Ishikawa (cell line): ENCODE data around the gene CADM2.

Source experiments
- CEBPB ChIP-seq: IDR thresholded peaks from 2 replicates; pipeline ENCODE4 v1.6.1; 2012
- CREB1 ChIP-seq: IDR thresholded peaks from 2 replicates; pipeline ENCODE4 v1.6.1; 2012; ENCODE audit warnings: low read depth
- EGR1 ChIP-seq: IDR thresholded peaks from 2 replicates; pipeline ENCODE4 v1.6.1; 2012
- EP300 ChIP-seq: IDR thresholded peaks from 2 replicates; pipeline ENCODE4 v1.6.1; 2012; ENCODE audit warnings: borderline replicate concordance
- FOXM1 ChIP-seq: IDR thresholded peaks from 2 replicates; pipeline ENCODE4 v1.6.1; 2012; ENCODE audit warnings: low read depth, borderline replicate concordance
- MAX ChIP-seq: IDR thresholded peaks from 2 replicates; pipeline ENCODE4 v1.6.1; 2012
- NFIC ChIP-seq: IDR thresholded peaks from 2 replicates; pipeline ENCODE4 v1.6.1; 2012
- RAD21 ChIP-seq: IDR thresholded peaks from 2 replicates; pipeline ENCODE4 v1.6.1; 2012; ENCODE audit warnings: low read depth
- REST ChIP-seq: IDR thresholded peaks from 2 replicates; pipeline ENCODE4 v1.6.1; 2012; ENCODE audit warnings: low read depth, mild to moderate bottlenecking
- TAF1 ChIP-seq: IDR thresholded peaks from 2 replicates; pipeline ENCODE4 v1.6.1; 2012; ENCODE audit warnings: low read depth, mild to moderate bottlenecking
- TCF12 ChIP-seq: IDR thresholded peaks from 2 replicates; pipeline ENCODE4 v1.6.1; 2012; ENCODE audit warnings: low read depth
- TEAD4 ChIP-seq: IDR thresholded peaks from 2 replicates; pipeline ENCODE4 v1.6.1; 2012
- USF1 ChIP-seq: IDR thresholded peaks from 2 replicates; pipeline ENCODE4 v1.6.1; 2012
- YY1 ChIP-seq: IDR thresholded peaks from 2 replicates; pipeline ENCODE4 v1.6.1; 2012; ENCODE audit warnings: low read depth
- ZBTB7A ChIP-seq: IDR thresholded peaks from 2 replicates; pipeline ENCODE4 v1.6.1; 2012; ENCODE audit warnings: low read depth

Gene CADM2

GRCh38 chr3:85271911-85272310 is 313.1 kb downstream of the CADM2 start:
- TF ChIP-seq YY1, result no peak
- no peak for TF ChIP-seq REST
- no peak for TF ChIP-seq CREB1
- no peak for TF ChIP-seq TCF12
- TF ChIP-seq TEAD4, result no peak
- TF ChIP-seq EGR1, result no peak
- TF ChIP-seq ZBTB7A, result no peak
- no peak for TF ChIP-seq EP300
- TF ChIP-seq NFIC, result no peak

- no peak for TF ChIP-seq CEBPB
- no peak for TF ChIP-seq ZBTB7A
- TF ChIP-seq REST, result no peak
- TF ChIP-seq FOXM1, result no peak
- no peak for TF ChIP-seq YY1
- no peak for TF ChIP-seq TEAD4
- TF ChIP-seq NFIC, result no peak
- TF ChIP-seq EGR1, result no peak
- TF ChIP-seq TCF12, result no peak
- TF ChIP-seq MAX, result no peak
- TF ChIP-seq TAF1, result no peak
- no peak for TF ChIP-seq CREB1
- TF ChIP-seq EP300, result no peak
- no peak for TF ChIP-seq USF1
- no peak for TF ChIP-seq RAD21
Observed at GRCh38 chr3:85288257-85288656, 329.5 kb downstream of the CADM2 start.

GRCh38 chr3:85297291-85297690 is 338.5 kb downstream of the CADM2 start:
- TF ChIP-seq EGR1, result no peak
- TF ChIP-seq NFIC, result no peak
- no peak for TF ChIP-seq REST
- no peak for TF ChIP-seq RAD21
- no peak for TF ChIP-seq TEAD4
- TF ChIP-seq TCF12, result no peak
- no peak for TF ChIP-seq CREB1
- TF ChIP-seq USF1, result no peak
- no peak for TF ChIP-seq EP300
- TF ChIP-seq MAX, result no peak
- no peak for TF ChIP-seq FOXM1
- no peak for TF ChIP-seq CEBPB
- no peak for TF ChIP-seq ZBTB7A
- no peak for TF ChIP-seq YY1
- no peak for TF ChIP-seq TAF1

GRCh38 chr3:85298032-85298431 is 339.2 kb downstream of the CADM2 start:
- TF ChIP-seq EGR1 (no peak), TCF12 (no peak), RAD21 (no peak), EP300 (no peak), CEBPB (no peak), MAX (no peak), CREB1 (no peak), REST (no peak), ZBTB7A (no peak), YY1 (no peak), TAF1 (no peak), NFIC (no peak), FOXM1 (no peak), TEAD4 (no peak), USF1 (no peak)
